ENCODE data around the gene VPS13A.

Gene VPS13A

GRCh38 chr9:77427256-77427927 is 250.1 kb downstream of the VPS13A start:
- TF ChIP-seq CTCF (IDR thresholded peaks at IDR 0.05; ENCODE audit: low read depth, low read length, missing control alignments): no peak
- no peak overlapping the region for H3K4me3 ChIP-seq (ENCODE audit: low read depth, low read length)
- in situ Hi-C loops (cut with HindIII; ENCODE audit: low sequenced_read_pairs): no loop called here
- DNase-seq (ENCODE audit: low read depth): no peak

GRCh38 chr9:77429928-77430327 is 252.6 kb downstream of the VPS13A start:
- in situ Hi-C loops (cut with HindIII; ENCODE audit: low sequenced_read_pairs): no loop called here
- no peak overlapping the region for H3K4me3 ChIP-seq (ENCODE audit: low read depth, low read length)
- no peak for DNase-seq (ENCODE audit: low read depth)
- no peak for TF ChIP-seq CTCF (IDR thresholded peaks at IDR 0.05; ENCODE audit: low read depth, low read length, missing control alignments)

GRCh38 chr9:77432053-77432452 is 254.7 kb downstream of the VPS13A start:
- DNase-seq (ENCODE audit: low read depth): no peak
- no peak for TF ChIP-seq CTCF (IDR thresholded peaks at IDR 0.05; ENCODE audit: low read depth, low read length, missing control alignments)
- H3K4me3 ChIP-seq (ENCODE audit: low read depth, low read length): no peak overlapping the region
- in situ Hi-C loops (cut with HindIII; ENCODE audit: low sequenced_read_pairs): no loop called here

- in situ Hi-C loops (cut with HindIII; ENCODE audit: low sequenced_read_pairs): no loop called here
- TF ChIP-seq CTCF (IDR thresholded peaks at IDR 0.05; ENCODE audit: low read depth, low read length, missing control alignments): peak; percentile 100
- no peak for DNase-seq (ENCODE audit: low read depth)
- H3K4me3 ChIP-seq (ENCODE audit: low read depth, low read length): no peak overlapping the region
These were observed 256.5 kb downstream of the VPS13A start for GRCh38 chr9:77433675-77434445.

DNA sequence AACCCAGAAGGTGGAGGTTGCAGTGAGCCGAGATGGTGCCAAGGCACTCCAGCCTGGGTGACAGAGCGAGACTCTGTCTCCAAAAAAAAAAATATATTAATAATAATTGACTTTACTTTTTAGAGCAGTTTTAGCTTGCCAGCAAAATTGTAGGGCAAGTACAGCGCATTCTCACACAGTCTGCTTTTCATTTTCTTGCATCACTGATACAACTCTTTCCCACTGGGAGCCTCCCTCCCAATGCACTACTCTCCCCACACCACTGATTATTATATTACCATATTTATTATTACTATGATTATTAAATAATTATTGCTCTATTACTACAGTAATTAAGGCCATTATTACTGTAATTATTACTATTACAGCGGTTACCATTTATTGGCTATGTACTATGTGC is 257.9 kb downstream of the VPS13A start:
- in situ Hi-C loops (cut with HindIII; ENCODE audit: low sequenced_read_pairs): no loop called here
- H3K4me3 ChIP-seq (ENCODE audit: low read depth, low read length): no peak overlapping the region
- TF ChIP-seq CTCF (IDR thresholded peaks at IDR 0.05; ENCODE audit: low read depth, low read length, missing control alignments): no peak
- no peak for DNase-seq (ENCODE audit: low read depth)

DNA sequence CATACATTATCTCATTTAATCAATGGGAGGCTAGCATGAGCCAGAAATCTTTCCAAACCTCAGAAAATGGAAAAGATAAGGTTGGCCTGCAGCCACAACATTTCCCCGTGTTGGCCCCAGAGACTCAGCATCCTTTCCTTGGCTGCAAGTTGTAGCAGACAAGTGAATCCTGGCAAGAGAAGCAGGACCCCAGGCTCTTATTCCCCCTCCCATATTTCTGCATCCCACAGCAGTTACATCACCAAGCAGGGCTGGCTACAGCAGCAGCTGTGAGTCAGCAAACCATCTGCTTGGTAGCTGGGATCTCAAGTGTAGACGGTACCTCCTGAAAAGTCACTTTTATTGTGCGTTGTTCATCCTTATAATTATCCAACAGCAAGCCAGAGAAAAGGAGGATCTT is 258.4 kb downstream of the VPS13A start:
- no peak for TF ChIP-seq CTCF (IDR thresholded peaks at IDR 0.05; ENCODE audit: low read depth, low read length, missing control alignments)
- no peak overlapping the region for H3K4me3 ChIP-seq (ENCODE audit: low read depth, low read length)
- in situ Hi-C loops (cut with HindIII; ENCODE audit: low sequenced_read_pairs): no loop called here
- no peak for DNase-seq (ENCODE audit: low read depth)
